ENCODE measurements around the gene BPIFB2.

Gene BPIFB2

GRCh38 chr20:33020278-33021161, 13.0 kb downstream of the BPIFB2 start:
- Histone ChIP-seq H3K36me3 (ENCODE audit: control insufficient read depth, insufficient read depth, low read length) (no peaks in the 10 kb centered on the region), H3K4me3 (ENCODE audit: extremely low read depth, insufficient read depth, low read length, poor library complexity, severe bottlenecking) (no peak overlapping the region), H3K27ac (ENCODE audit: low read depth, low read length, severe bottlenecking) (no peak overlapping the region), H3K9me3 (ENCODE audit: control insufficient read depth, low read length) (no peaks in the 10 kb centered on the region), H3K4me1 (ENCODE audit: control insufficient read depth, insufficient read depth, low read length, poor library complexity, severe bottlenecking) (no peaks in the 10 kb centered on the region)
- WGBS, 2 experiments (ENCODE audit: insufficient coverage in 2 of 2) = 93 to 94% methylated on average over 17 to 18 of the region's 18 CpGs

DNA sequence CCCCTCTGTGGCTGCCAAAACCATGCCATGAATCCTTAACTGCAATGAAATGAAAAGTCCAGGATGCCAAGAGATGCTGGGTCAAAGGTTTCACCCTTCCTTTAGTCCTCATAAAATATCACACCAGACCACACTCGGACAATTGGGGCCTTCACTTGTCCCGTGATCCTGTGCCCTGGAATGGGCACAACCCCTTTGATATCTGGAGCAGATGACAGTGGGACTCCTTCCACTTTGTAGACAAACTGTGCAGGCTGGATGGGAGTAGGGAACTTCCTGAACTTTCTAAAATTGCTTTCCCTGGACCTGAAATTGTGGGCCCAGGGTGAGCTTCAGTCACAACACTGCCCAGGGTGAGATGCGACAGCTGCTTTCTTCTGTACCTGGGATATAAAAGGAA, 14.4 kb downstream of the BPIFB2 start:
- 77 to 84% methylated on average over 3 of the region's 3 CpGs for WGBS, 2 experiments (ENCODE audit: insufficient coverage in 2 of 2)
- no peak overlapping the region for H3K27ac ChIP-seq (ENCODE audit: low read depth, low read length, severe bottlenecking)
- H3K4me1 ChIP-seq (ENCODE audit: control insufficient read depth, insufficient read depth, low read length, poor library complexity, severe bottlenecking) = no peaks in the 10 kb centered on the region
- H3K4me3 ChIP-seq (ENCODE audit: extremely low read depth, insufficient read depth, low read length, poor library complexity, severe bottlenecking) = no peak overlapping the region
- no peaks in the 10 kb centered on the region for H3K36me3 ChIP-seq (ENCODE audit: control insufficient read depth, insufficient read depth, low read length)
- H3K9me3 ChIP-seq (ENCODE audit: control insufficient read depth, low read length) = no peaks in the 10 kb centered on the region

- Histone ChIP-seq H3K9me3 (ENCODE audit: control insufficient read depth, low read length) (no peaks in the 10 kb centered on the region), H3K4me1 (ENCODE audit: control insufficient read depth, insufficient read depth, low read length, poor library complexity, severe bottlenecking) (no peaks in the 10 kb centered on the region), H3K36me3 (ENCODE audit: control insufficient read depth, insufficient read depth, low read length) (no peaks in the 10 kb centered on the region), H3K27ac (ENCODE audit: low read depth, low read length, severe bottlenecking) (no peak overlapping the region), H3K4me3 (ENCODE audit: extremely low read depth, insufficient read depth, low read length, poor library complexity, severe bottlenecking) (no peak overlapping the region)
- 86 to 95% methylated on average over 3 to 4 of the region's 4 CpGs for WGBS, 2 experiments (ENCODE audit: insufficient coverage in 2 of 2)
Measured at GRCh38 chr20:33022289-33022688, 14.8 kb downstream of the BPIFB2 start.

GRCh38 chr20:33022694-33023438, 15.4 kb downstream of the BPIFB2 start:
- WGBS, 2 experiments (ENCODE audit: insufficient coverage in 2 of 2) = 85 to 90% methylated on average over 6 of the region's 7 CpGs
- H3K36me3 ChIP-seq (ENCODE audit: control insufficient read depth, insufficient read depth, low read length) = no peaks in the 10 kb centered on the region

DNA sequence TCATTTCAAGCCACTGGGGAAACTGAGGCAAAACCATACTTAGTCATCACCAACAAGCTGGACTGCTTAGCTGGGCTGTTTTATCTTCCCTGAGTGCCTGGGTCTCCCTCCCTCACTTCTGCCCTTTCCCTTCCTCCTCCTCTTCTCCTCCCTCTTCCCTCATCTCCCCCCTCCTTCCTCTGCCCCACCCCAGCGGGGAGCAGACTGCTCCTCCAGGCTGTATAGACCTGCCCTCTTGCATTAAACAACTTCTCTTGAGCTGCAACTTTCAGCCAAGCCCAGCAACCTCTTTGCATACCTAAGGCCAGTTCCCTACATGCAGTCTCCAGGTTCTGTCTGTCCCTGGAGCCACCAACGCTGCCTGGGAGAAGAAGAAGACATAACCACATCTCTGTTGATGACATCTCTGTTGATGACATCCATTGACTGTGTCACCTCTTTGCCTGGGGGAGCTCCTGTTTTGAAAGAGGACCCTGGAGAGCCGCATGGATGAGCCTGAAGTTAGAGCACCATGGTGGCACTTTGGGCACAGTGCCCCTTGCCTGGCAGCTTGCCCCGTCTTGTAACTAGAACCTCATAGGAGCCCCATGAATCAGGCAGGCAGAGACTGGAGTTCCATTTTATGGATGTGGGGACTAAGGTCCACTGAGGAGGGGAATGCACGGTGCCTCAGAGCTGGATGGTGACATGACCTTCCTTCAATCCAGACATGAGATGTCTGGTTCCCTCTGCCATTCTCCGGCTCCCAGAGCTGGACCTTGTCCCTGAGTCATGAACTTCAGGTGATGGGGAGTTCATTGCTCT, 16.1 kb downstream of the BPIFB2 start:
- no peaks in the 10 kb centered on the region for H3K4me1 ChIP-seq (ENCODE audit: control insufficient read depth, insufficient read depth, low read length, poor library complexity, severe bottlenecking)
- H3K9me3 ChIP-seq (ENCODE audit: control insufficient read depth, low read length) = no peaks in the 10 kb centered on the region
- 76 to 77% methylated on average over 5 of the region's 6 CpGs for WGBS, 2 experiments (ENCODE audit: insufficient coverage in 2 of 2)
- H3K4me3 ChIP-seq (ENCODE audit: extremely low read depth, insufficient read depth, low read length, poor library complexity, severe bottlenecking) = no peak overlapping the region
- H3K27ac ChIP-seq (ENCODE audit: low read depth, low read length, severe bottlenecking) = no peak overlapping the region
- H3K36me3 ChIP-seq (ENCODE audit: control insufficient read depth, insufficient read depth, low read length) = no peaks in the 10 kb centered on the region

More at GRCh38 chr20:33022694-33023438, 15.4 kb downstream of the BPIFB2 start:
- Histone ChIP-seq H3K9me3 (ENCODE audit: control insufficient read depth, low read length) (no peaks in the 10 kb centered on the region), H3K4me1 (ENCODE audit: control insufficient read depth, insufficient read depth, low read length, poor library complexity, severe bottlenecking) (no peaks in the 10 kb centered on the region), H3K27ac (ENCODE audit: low read depth, low read length, severe bottlenecking) (no peak overlapping the region), H3K4me3 (ENCODE audit: extremely low read depth, insufficient read depth, low read length, poor library complexity, severe bottlenecking) (no peak overlapping the region)

DNA sequence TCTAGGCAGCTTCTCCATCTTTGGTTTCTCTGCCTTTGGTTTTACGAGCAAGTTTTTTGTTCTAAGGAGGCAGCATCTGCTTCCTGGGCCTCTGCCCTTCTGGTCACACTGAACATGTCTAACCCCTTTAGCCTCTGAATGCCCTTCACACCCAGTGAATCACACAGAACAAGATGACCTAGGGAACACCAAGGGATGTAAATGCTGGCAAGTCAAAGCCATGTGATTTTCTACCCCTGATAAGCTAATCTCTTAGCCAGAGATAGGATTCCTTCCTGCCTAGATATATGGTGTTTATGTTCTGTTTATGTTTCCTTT, 16.7 kb downstream of the BPIFB2 start:
- Histone ChIP-seq H3K4me1 (ENCODE audit: control insufficient read depth, insufficient read depth, low read length, poor library complexity, severe bottlenecking) (no peaks in the 10 kb centered on the region), H3K27ac (ENCODE audit: low read depth, low read length, severe bottlenecking) (no peak overlapping the region), H3K4me3 (ENCODE audit: extremely low read depth, insufficient read depth, low read length, poor library complexity, severe bottlenecking) (no peak overlapping the region), H3K9me3 (ENCODE audit: control insufficient read depth, low read length) (no peaks in the 10 kb centered on the region), H3K36me3 (ENCODE audit: control insufficient read depth, insufficient read depth, low read length) (no peaks in the 10 kb centered on the region)
- WGBS, 2 experiments (ENCODE audit: insufficient coverage in 2 of 2) = 82 to 100% methylated on average over 1 of the region's 1 CpG

GRCh38 chr20:33024609-33025317, 17.3 kb downstream of the BPIFB2 start:
- Histone ChIP-seq H3K9me3 (ENCODE audit: control insufficient read depth, low read length) (no peaks in the 10 kb centered on the region), H3K4me1 (ENCODE audit: control insufficient read depth, insufficient read depth, low read length, poor library complexity, severe bottlenecking) (no peaks in the 10 kb centered on the region), H3K4me3 (ENCODE audit: extremely low read depth, insufficient read depth, low read length, poor library complexity, severe bottlenecking) (no peak overlapping the region), H3K27ac (ENCODE audit: low read depth, low read length, severe bottlenecking) (no peak overlapping the region), H3K36me3 (ENCODE audit: control insufficient read depth, insufficient read depth, low read length) (no peaks in the 10 kb centered on the region)
- 88 to 96% methylated on average over 2 to 4 of the region's 5 CpGs for WGBS, 2 experiments (ENCODE audit: insufficient coverage in 2 of 2)

GRCh38 chr20:33025318-33025876, 17.9 kb downstream of the BPIFB2 start:
- 69 to 76% methylated on average over 8 to 9 of the region's 9 CpGs for WGBS, 2 experiments (ENCODE audit: insufficient coverage in 2 of 2)
- no peak overlapping the region for H3K27ac ChIP-seq (ENCODE audit: low read depth, low read length, severe bottlenecking)
- H3K9me3 ChIP-seq (ENCODE audit: control insufficient read depth, low read length) = no peaks in the 10 kb centered on the region
- H3K4me3 ChIP-seq (ENCODE audit: extremely low read depth, insufficient read depth, low read length, poor library complexity, severe bottlenecking) = no peak overlapping the region
- H3K4me1 ChIP-seq (ENCODE audit: control insufficient read depth, insufficient read depth, low read length, poor library complexity, severe bottlenecking) = no peaks in the 10 kb centered on the region
- no peaks in the 10 kb centered on the region for H3K36me3 ChIP-seq (ENCODE audit: control insufficient read depth, insufficient read depth, low read length)

DNA sequence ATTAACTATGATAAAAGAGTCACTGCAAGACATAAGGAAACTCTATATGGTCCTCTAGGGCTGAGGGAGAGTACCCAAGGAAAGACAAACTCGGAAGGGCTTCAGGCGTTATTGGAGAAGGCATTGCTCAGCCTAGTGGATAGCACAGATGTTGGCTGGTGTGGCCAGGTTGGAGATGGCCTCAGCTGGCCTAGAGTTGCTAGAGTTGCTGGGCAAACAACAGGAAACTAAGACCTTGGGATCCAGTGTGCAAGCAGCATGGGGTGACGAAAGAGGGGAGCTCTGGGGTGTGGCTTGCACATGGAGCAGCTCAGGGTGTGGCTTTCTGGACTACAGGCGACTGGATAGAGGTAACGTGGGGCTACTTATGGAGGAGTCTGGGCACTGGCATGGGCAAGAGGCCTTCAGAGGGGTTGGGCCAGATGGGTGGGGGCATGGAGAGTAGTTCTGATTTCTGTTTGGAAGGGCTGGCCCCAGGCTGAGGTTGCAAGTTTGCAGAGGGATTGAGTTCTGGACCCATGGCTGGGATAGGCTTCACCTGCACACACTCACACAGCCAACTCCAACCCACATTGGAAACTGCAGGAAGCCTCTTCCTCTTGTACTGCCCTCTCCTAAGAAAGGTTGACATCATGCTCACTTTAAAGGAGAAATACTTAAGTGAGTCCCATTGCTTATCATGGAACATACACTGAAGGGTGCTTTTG, 18.7 kb downstream of the BPIFB2 start:
- Histone ChIP-seq H3K9me3 (ENCODE audit: control insufficient read depth, low read length) (no peaks in the 10 kb centered on the region), H3K27ac (ENCODE audit: low read depth, low read length, severe bottlenecking) (no peak overlapping the region), H3K36me3 (ENCODE audit: control insufficient read depth, insufficient read depth, low read length) (no peaks in the 10 kb centered on the region), H3K4me3 (ENCODE audit: extremely low read depth, insufficient read depth, low read length, poor library complexity, severe bottlenecking) (no peak overlapping the region), H3K4me1 (ENCODE audit: control insufficient read depth, insufficient read depth, low read length, poor library complexity, severe bottlenecking) (no peaks in the 10 kb centered on the region)
- 60 to 76% methylated on average over 3 to 5 of the region's 5 CpGs for WGBS, 2 experiments (ENCODE audit: insufficient coverage in 2 of 2)

Data from mesodermal cell (in vitro differentiated cells).